Prostate gland (tissue), 2 donors: Measurements from ENCODE around the gene CACNA2D1. TPM values are rescaled to one million over a fixed set of nuclear protein-coding genes. Genes with fewer than 3 reads are reported as not detected.

Experiments used
- DNase-seq: peaks from one replicate; pipeline ENCODE4 v3.0.0-alpha.2; 2019; ENCODE audit warnings: low spot score
- H3K27ac ChIP-seq, 2 donors: fragments of 200-600 bp; sonication (generic); 2 replicates each; pipeline ENCODE4 v1.5.1; 2017 to 2019
- H3K27me3 ChIP-seq: fragments of 200-600 bp; sonication (generic); replicated peaks from 2 replicates; pipeline ENCODE4 v1.5.1; 2019; ENCODE audit not compliant: insufficient read depth
- H3K36me3 ChIP-seq, 2 donors: fragments of 200-600 bp; sonication (generic); 1 replicate in 1 of 2; 2 replicates in 1 of 2; pipeline versions ENCODE4 v1.5.1 to v1.8.1; 2017 to 2019
- H3K4me1 ChIP-seq: fragments of 200-600 bp; sonication (generic); replicated peaks from 2 replicates; pipeline ENCODE4 v1.5.1; 2019
- H3K4me3 ChIP-seq, 2 donors: fragments of 200-600 bp; sonication (generic); 2 replicates each; pipeline ENCODE4 v1.5.1; 2017 to 2019
- H3K9me3 ChIP-seq: fragments of 200-600 bp; sonication (generic); 2 replicates; pipeline ENCODE4 v1.5.1; 2017
- POLR2A ChIP-seq: fragments of 450-650 bp; IDR thresholded peaks from one replicate; pipeline ENCODE4 v1.6.1; 2016; ENCODE audit warnings: antibody characterized with exemption, mild to moderate bottlenecking
- POLR2AphosphoS5 ChIP-seq: sonication (generic); formaldehyde crosslinking; IDR thresholded peaks from one replicate; pipeline ENCODE4 v1.6.1; 2017; ENCODE audit warnings: antibody characterized with exemption
- WGBS: methylation state at CpG from one replicate; pipeline ENCODE4 v1.1.5; 2018; 5-methylcytosine and 5-hydroxymethylcytosine counted together
- intact Hi-C: fragments of 100-400 bp; cut with DNase I; formaldehyde crosslinking; loops from one replicate; pipeline ENCODE4 v1.14.2; 2022
- total RNA-seq, 2 donors: library from RNA; depleted of rRNA; stranded (reverse); fragments of >200 nt; gene quantifications; one replicate each; pipeline ENCODE4 v1.1.0, GENCODE V29; 2016
- TF ChIP-seq, protein P1 (sequence below), 4 experiments: fragments of 200-600 bp in 2 of 4; fragments of 450-650 bp in 2 of 4; sonication (generic) in 2 of 4; IDR thresholded peaks; 1 replicate in 3 of 4; 2 replicates in 1 of 4; pipeline ENCODE4 v1.5.1; 2016 to 2019; ENCODE audit warnings: antibody characterized with exemption in 4 of 4, mild to moderate bottlenecking in 2 of 4, moderate library complexity in 2 of 4

The CACNA2D1 gene
- total RNA-seq, 2 donors from 2014 or later, result 16.9 to 24.4 TPM

DNA sequence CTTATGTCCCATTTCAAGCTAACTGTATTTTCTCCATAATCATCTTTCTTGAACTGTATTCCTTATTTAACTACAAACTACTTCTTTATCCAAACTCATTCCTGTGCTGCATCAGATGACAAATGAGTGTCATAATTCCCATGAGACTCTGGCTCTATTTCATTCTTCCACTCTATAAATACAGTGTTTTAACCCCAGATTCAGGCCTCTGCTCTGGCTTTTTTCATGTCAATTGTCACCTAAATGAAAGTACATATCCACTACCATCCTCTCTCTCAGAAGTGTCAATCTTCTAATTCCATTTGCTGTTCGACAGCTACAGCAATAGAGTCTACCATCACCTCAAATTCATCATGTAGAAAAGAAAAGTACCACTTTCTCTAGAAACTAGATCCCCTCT, 172.7 kb downstream of the CACNA2D1 start:
- TF ChIP-seq POLR2AphosphoS5 (no peak), POLR2A (no peak)
- TF ChIP-seq, protein P1, sequence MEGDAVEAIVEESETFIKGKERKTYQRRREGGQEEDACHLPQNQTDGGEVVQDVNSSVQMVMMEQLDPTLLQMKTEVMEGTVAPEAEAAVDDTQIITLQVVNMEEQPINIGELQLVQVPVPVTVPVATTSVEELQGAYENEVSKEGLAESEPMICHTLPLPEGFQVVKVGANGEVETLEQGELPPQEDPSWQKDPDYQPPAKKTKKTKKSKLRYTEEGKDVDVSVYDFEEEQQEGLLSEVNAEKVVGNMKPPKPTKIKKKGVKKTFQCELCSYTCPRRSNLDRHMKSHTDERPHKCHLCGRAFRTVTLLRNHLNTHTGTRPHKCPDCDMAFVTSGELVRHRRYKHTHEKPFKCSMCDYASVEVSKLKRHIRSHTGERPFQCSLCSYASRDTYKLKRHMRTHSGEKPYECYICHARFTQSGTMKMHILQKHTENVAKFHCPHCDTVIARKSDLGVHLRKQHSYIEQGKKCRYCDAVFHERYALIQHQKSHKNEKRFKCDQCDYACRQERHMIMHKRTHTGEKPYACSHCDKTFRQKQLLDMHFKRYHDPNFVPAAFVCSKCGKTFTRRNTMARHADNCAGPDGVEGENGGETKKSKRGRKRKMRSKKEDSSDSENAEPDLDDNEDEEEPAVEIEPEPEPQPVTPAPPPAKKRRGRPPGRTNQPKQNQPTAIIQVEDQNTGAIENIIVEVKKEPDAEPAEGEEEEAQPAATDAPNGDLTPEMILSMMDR (IDR thresholded peaks at IDR 0.05), result no peak
- Histone ChIP-seq H3K27me3 (no peaks in the 10 kb centered on the region), H3K27ac (no peak overlapping the region), H3K9me3 (no peaks in the 10 kb centered on the region), H3K4me1 (no peaks in the 10 kb centered on the region), H3K36me3 (no peaks in the 10 kb centered on the region), H3K4me3 (no peak overlapping the region)
- intact Hi-C loops, result no loop called here
- WGBS, result 97% methylated on average over 1 of the region's 1 CpG
- DNase-seq, result no peak

DNA sequence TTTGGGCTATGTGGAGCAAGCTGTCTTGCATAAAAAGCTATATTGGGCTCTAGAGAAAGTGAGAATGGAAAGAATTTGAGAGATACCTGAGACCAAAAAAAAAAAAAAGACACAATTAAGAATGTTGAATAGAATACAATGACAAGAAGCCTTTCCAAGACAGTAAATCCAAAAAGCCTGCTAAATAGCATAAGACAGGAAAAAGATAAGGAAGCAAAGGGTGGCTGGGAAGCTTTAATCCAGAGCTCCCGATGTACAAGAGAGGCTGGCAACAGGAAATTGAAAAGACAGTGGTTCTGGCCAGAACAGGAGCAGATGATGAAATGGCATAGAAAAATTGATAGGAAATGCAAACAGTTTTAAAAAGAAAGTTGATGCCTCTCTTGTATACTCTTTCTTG, 174.9 kb downstream of the CACNA2D1 start:
- DNase-seq, result no peak
- Histone ChIP-seq H3K9me3 (no peaks in the 10 kb centered on the region), H3K4me3 (no peak overlapping the region), H3K27ac (no peak overlapping the region), H3K27me3 (no peaks in the 10 kb centered on the region), H3K4me1 (no peaks in the 10 kb centered on the region), H3K36me3 (no peaks in the 10 kb centered on the region)
- TF ChIP-seq, protein P1 (IDR thresholded peaks at IDR 0.05), result no peak
- TF ChIP-seq POLR2AphosphoS5, result no peak
- TF ChIP-seq POLR2A, result no peak
- intact Hi-C loops, result no loop called here
- WGBS, result 53% methylated on average over 1 of the region's 1 CpG

DNA sequence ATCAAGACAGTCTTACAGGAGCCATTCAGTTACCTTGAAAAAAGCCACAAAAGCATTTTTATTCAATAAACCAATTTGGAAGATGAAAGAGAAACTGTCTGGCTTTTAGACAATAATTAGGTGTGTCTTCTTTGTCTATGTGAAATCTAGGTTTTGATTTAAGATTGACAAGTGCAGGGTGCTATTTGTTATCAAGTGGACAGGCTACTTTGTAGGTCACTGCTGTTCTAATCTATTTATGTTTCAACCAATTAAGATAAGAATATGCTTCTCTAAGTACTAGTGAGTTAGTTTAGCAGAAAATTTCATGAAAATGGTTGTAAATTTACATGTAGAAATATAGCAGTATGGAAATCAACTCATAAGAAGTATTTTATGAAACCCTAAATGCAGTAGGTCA, 177.5 kb downstream of the CACNA2D1 start:
- DNase-seq, result no peak
- Histone ChIP-seq H3K36me3 (no peaks in the 10 kb centered on the region), H3K4me3 (no peak overlapping the region), H3K4me1 (no peaks in the 10 kb centered on the region), H3K27ac (no peak overlapping the region), H3K27me3 (no peaks in the 10 kb centered on the region), H3K9me3 (no peaks in the 10 kb centered on the region)
- TF ChIP-seq POLR2A, result no peak
- TF ChIP-seq, protein P1 (IDR thresholded peaks at IDR 0.05), result no peak
- TF ChIP-seq POLR2AphosphoS5, result no peak
- intact Hi-C loops, result no loop called here

- TF ChIP-seq, protein P1 (IDR thresholded peaks at IDR 0.05), result no peak
- Histone ChIP-seq H3K4me3 (no peak overlapping the region), H3K27ac (no peak overlapping the region), H3K27me3 (no peaks in the 10 kb centered on the region), H3K36me3 (no peaks in the 10 kb centered on the region), H3K4me1 (no peaks in the 10 kb centered on the region), H3K9me3 (no peaks in the 10 kb centered on the region)
- DNase-seq, result no peak
- 63% methylated on average over 3 of the region's 3 CpGs for whole genome bisulfite sequencing
- intact Hi-C loops, result no loop called here
Measured at GRCh38 chr7:82264783-82265305, 178.7 kb downstream of the CACNA2D1 start.

GRCh38 chr7:82263920-82264782, 179.4 kb downstream of the CACNA2D1 start:
- H3K4me3 ChIP-seq, result no peak overlapping the region
- no peak overlapping the region for H3K27ac ChIP-seq
- H3K9me3 ChIP-seq, result no peaks in the 10 kb centered on the region
- 75% methylated on average over 3 of the region's 3 CpGs for WGBS
- intact Hi-C loops, result no loop called here
- H3K36me3 ChIP-seq, result no peaks in the 10 kb centered on the region
- no peaks in the 10 kb centered on the region for H3K4me1 ChIP-seq
- no peak for TF ChIP-seq POLR2AphosphoS5
- TF ChIP-seq, protein P1 (IDR thresholded peaks at IDR 0.05), result no peak
- TF ChIP-seq POLR2A, result no peak
- no peak for DNase-seq
- no peaks in the 10 kb centered on the region for H3K27me3 ChIP-seq
